Mesenchymal stem cell (in vitro differentiated cells and primary cell): ENCODE data around the gene ADPRH.

ENCODE experiments used
- DNase-seq: peaks from one replicate; pipeline ENCODE4 v3.0.0-alpha.2; 2013
- H2AFZ ChIP-seq: one replicate; pipeline ENCODE4 v1.6.1; 2013; ENCODE audit warnings: low read depth, mild to moderate bottlenecking, control low read depth, inconsistent platforms, low read length, moderate library complexity
- H2AK5ac ChIP-seq: 2 replicates; pipeline ENCODE4 v1.6.1; 2013; ENCODE audit warnings: low read length, moderate library complexity, mild to moderate bottlenecking, inconsistent platforms; ENCODE audit not compliant: severe bottlenecking
- H2BK120ac ChIP-seq: one replicate; pipeline ENCODE4 v1.6.1; 2013; ENCODE audit warnings: low read depth, mild to moderate bottlenecking, inconsistent platforms, low read length, moderate library complexity
- H2BK12ac ChIP-seq, 2 experiments: one replicate each; pipeline ENCODE4 v1.6.1; 2013; ENCODE audit warnings: inconsistent platforms in 2 of 2, low read length in 2 of 2, mild to moderate bottlenecking in 2 of 2, moderate library complexity in 2 of 2, control low read depth in 1 of 2
- H2BK15ac ChIP-seq: one replicate; pipeline ENCODE4 v1.6.1; 2013; ENCODE audit warnings: mild to moderate bottlenecking, low read depth, inconsistent platforms; ENCODE audit not compliant: poor library complexity, severe bottlenecking
- H2BK5ac ChIP-seq: 2 replicates; pipeline ENCODE4 v1.6.1; 2013; ENCODE audit warnings: low read depth, mild to moderate bottlenecking, low read length, control low read depth, inconsistent platforms; ENCODE audit not compliant: poor library complexity, severe bottlenecking
- H3K14ac ChIP-seq, 2 experiments: one replicate each; pipeline ENCODE4 v1.6.1; 2013; ENCODE audit warnings: inconsistent platforms in 2 of 2, low read length in 2 of 2, control low read depth in 1 of 2, mild to moderate bottlenecking in 1 of 2, moderate library complexity in 1 of 2
- H3K18ac ChIP-seq, 2 experiments: one replicate each; pipeline ENCODE4 v1.6.1; 2013; ENCODE audit warnings: inconsistent platforms in 2 of 2, low read length in 2 of 2, control low read depth in 1 of 2, low read depth in 1 of 2, mild to moderate bottlenecking in 1 of 2
- H3K23ac ChIP-seq, 2 experiments: one replicate each; pipeline ENCODE4 v1.6.1; 2013; ENCODE audit warnings: inconsistent platforms in 2 of 2, low read length in 2 of 2, mild to moderate bottlenecking in 2 of 2, moderate library complexity in 2 of 2, control low read depth in 1 of 2
- H3K27ac ChIP-seq: 2 replicates; pipeline ENCODE4 v1.5.1; 2013; ENCODE audit warnings: mild to moderate bottlenecking, moderate library complexity, low read length, control low read depth, inconsistent platforms; ENCODE audit not compliant: poor library complexity, severe bottlenecking
- H3K27me3 ChIP-seq, 2 experiments: 2 replicates each; pipeline versions ENCODE4 v1.6.1 to v1.7.0; 2013; ENCODE audit warnings: low read length in 2 of 2, mild to moderate bottlenecking in 2 of 2, moderate library complexity in 2 of 2, control low read depth in 1 of 2, inconsistent platforms in 1 of 2; ENCODE audit not compliant: control insufficient read depth in 1 of 2, insufficient read depth in 1 of 2
- H3K36me3 ChIP-seq, 2 experiments: 2 replicates each; pipeline versions ENCODE4 v1.6.1 to v1.7.0; 2013; ENCODE audit warnings: low read length in 2 of 2, control low read depth in 1 of 2, inconsistent platforms in 1 of 2, low read depth in 1 of 2, mild to moderate bottlenecking in 1 of 2; ENCODE audit not compliant: insufficient read depth in 2 of 2, control insufficient read depth in 1 of 2
- H3K4ac ChIP-seq, 2 experiments: one replicate each; pipeline ENCODE4 v1.6.1; 2013; ENCODE audit warnings: inconsistent platforms in 2 of 2, low read length in 2 of 2, mild to moderate bottlenecking in 2 of 2, moderate library complexity in 2 of 2, control low read depth in 1 of 2, low read depth in 1 of 2
- H3K4me1 ChIP-seq: 2 replicates; pipeline ENCODE4 v1.6.1; 2013; ENCODE audit warnings: low read depth, low read length, control low read depth; ENCODE audit not compliant: control insufficient read depth, insufficient read depth
- H3K4me2 ChIP-seq: 2 replicates; pipeline ENCODE4 v1.6.1; 2013; ENCODE audit warnings: low read length, mild to moderate bottlenecking, inconsistent platforms; ENCODE audit not compliant: poor library complexity, severe bottlenecking
- H3K4me3 ChIP-seq, 2 experiments: 2 replicates each; pipeline versions ENCODE4 v1.5.1 to v1.7.0; 2013; ENCODE audit warnings: low read length in 2 of 2, mild to moderate bottlenecking in 2 of 2, control low read depth in 1 of 2, low read depth in 1 of 2; ENCODE audit not compliant: insufficient read depth in 1 of 2
- H3K79me1 ChIP-seq: replicated peaks from 2 replicates; pipeline ENCODE4 v1.6.1; 2013; ENCODE audit warnings: mild to moderate bottlenecking, control low read depth, low read length, inconsistent platforms; ENCODE audit not compliant: poor library complexity, severe bottlenecking
- H3K9ac ChIP-seq: 2 replicates; pipeline ENCODE4 v1.7.0; 2013; ENCODE audit warnings: mild to moderate bottlenecking, low read length, moderate library complexity
- H3K9me3 ChIP-seq: 2 replicates; pipeline ENCODE4 v1.7.0; 2013; ENCODE audit warnings: mild to moderate bottlenecking, low read length; ENCODE audit not compliant: control insufficient read depth
- H4K8ac ChIP-seq: one replicate; pipeline ENCODE4 v1.6.1; 2013; ENCODE audit warnings: inconsistent platforms, mild to moderate bottlenecking, low read length, moderate library complexity
- H4K91ac ChIP-seq: one replicate; pipeline ENCODE4 v1.6.1; 2013; ENCODE audit warnings: mild to moderate bottlenecking, low read length, inconsistent platforms
- WGBS: methylation state at CpG from one replicate; pipeline ENCODE4 v1.1.7; 2013; ENCODE audit warnings: mixed read lengths; 5-methylcytosine and 5-hydroxymethylcytosine counted together

ADPRH gene

GRCh38 chr3:119589102-119589773 lies 9.9 kb downstream of the ADPRH start:
- no peak overlapping the region for H4K91ac ChIP-seq
- H3K4me1 ChIP-seq = peaks cover 2% of the 10 kb centered on the region
- no peak overlapping the region for H2AK5ac ChIP-seq
- H2AFZ ChIP-seq = no peak overlapping the region
- H3K27ac ChIP-seq = no peak overlapping the region
- no peak overlapping the region for H3K4me2 ChIP-seq
- H3K14ac ChIP-seq = no peak overlapping the region
- H3K27me3 ChIP-seq = no peaks in the 10 kb centered on the region
- no peak overlapping the region for H3K23ac ChIP-seq
- H3K4me3 ChIP-seq = no peak overlapping the region
- H3K18ac ChIP-seq = no peak overlapping the region
- H3K79me1 ChIP-seq = no peaks in the 10 kb centered on the region
- WGBS = 52% methylated on average over 4 of the region's 6 CpGs
- no peak overlapping the region for H3K4ac ChIP-seq
- no peak for DNase-seq
- H2BK15ac ChIP-seq = no peak overlapping the region
- no peak overlapping the region for H2BK12ac ChIP-seq
- peaks cover 4 to 7% of the 10 kb centered on the region in 2 experiments for H3K36me3 ChIP-seq
- H3K9me3 ChIP-seq = no peaks in the 10 kb centered on the region
- H2BK5ac ChIP-seq = no peak overlapping the region
- H3K9ac ChIP-seq = no peak overlapping the region
- no peak overlapping the region for H2BK120ac ChIP-seq
- no peak overlapping the region for H4K8ac ChIP-seq

GRCh38 chr3:119590706-119591105 lies 11.4 kb downstream of the ADPRH start:
- WGBS = 100% methylated on average over 1 of the region's 1 CpG
- Histone ChIP-seq H3K23ac (no peak overlapping the region), H2AFZ (no peak overlapping the region)

GRCh38 chr3:119592861-119593260 lies 13.6 kb downstream of the ADPRH start:
- no peak overlapping the region for H3K14ac ChIP-seq
- H2BK15ac ChIP-seq = no peak overlapping the region
- no peak overlapping the region for H3K4me2 ChIP-seq
- no peaks in the 10 kb centered on the region for H3K27me3 ChIP-seq
- H3K18ac ChIP-seq = no peak overlapping the region
- no peak for DNase-seq
- H3K27ac ChIP-seq = no peak overlapping the region
- H2BK120ac ChIP-seq = no peak overlapping the region
- no peak overlapping the region for H3K4ac ChIP-seq
- H3K9ac ChIP-seq = no peak overlapping the region
- no peak overlapping the region for H2BK5ac ChIP-seq
- H3K9me3 ChIP-seq = no peaks in the 10 kb centered on the region
- no peak overlapping the region for H3K23ac ChIP-seq
- H3K4me3 ChIP-seq = no peak overlapping the region
- H3K79me1 ChIP-seq = no peaks in the 10 kb centered on the region
- peaks cover 13% of the 10 kb centered on the region for H3K4me1 ChIP-seq
- no peak overlapping the region for H2BK12ac ChIP-seq
- no peak overlapping the region for H2AFZ ChIP-seq
- no peaks in the 10 kb centered on the region for H3K36me3 ChIP-seq
- 100% methylated on average over 1 of the region's 1 CpG for WGBS
- no peak overlapping the region for H2AK5ac ChIP-seq
- no peak overlapping the region for H4K8ac ChIP-seq
- H4K91ac ChIP-seq = no peak overlapping the region

More at GRCh38 chr3:119590706-119591105, 11.4 kb downstream of the ADPRH start:
- Histone ChIP-seq H3K79me1 (no peaks in the 10 kb centered on the region), H3K4me1 (peaks cover 5% of the 10 kb centered on the region), H3K4ac (no peak overlapping the region), H3K27ac (no peak overlapping the region), H3K36me3 (peaks cover 4 to 7% of the 10 kb centered on the region in 2 experiments), H3K14ac (no peak overlapping the region), H3K4me2 (no peak overlapping the region), H3K9ac (no peak overlapping the region), H2BK15ac (no peak overlapping the region), H4K8ac (no peak overlapping the region), H3K4me3 (no peak overlapping the region), H2AK5ac (no peak overlapping the region), H3K27me3 (no peaks in the 10 kb centered on the region), H3K18ac (no peak overlapping the region), H2BK120ac (no peak overlapping the region), H2BK12ac (no peak overlapping the region), H2BK5ac (no peak overlapping the region), H3K9me3 (no peaks in the 10 kb centered on the region), H4K91ac (no peak overlapping the region)
- DNase-seq = no peak

- no peak overlapping the region for H3K4me2 ChIP-seq
- H3K9ac ChIP-seq = no peak overlapping the region
- DNase-seq = no peak
- peaks cover 15% of the 10 kb centered on the region for H3K4me1 ChIP-seq
- no peak overlapping the region for H2BK12ac ChIP-seq
- H3K4me3 ChIP-seq = no peak overlapping the region
- H4K91ac ChIP-seq = no peak overlapping the region
- H2AFZ ChIP-seq = no peak overlapping the region
- H3K18ac ChIP-seq = no peak overlapping the region
- H3K9me3 ChIP-seq = no peaks in the 10 kb centered on the region
- no peak overlapping the region for H3K14ac ChIP-seq
- no peak overlapping the region for H3K23ac ChIP-seq
- no peak overlapping the region for H2BK120ac ChIP-seq
- no peak overlapping the region for H3K4ac ChIP-seq
- H2BK5ac ChIP-seq = no peak overlapping the region
- no peaks in the 10 kb centered on the region for H3K27me3 ChIP-seq
- H3K79me1 ChIP-seq = peaks cover 2% of the 10 kb centered on the region
- H3K27ac ChIP-seq = no peak overlapping the region
- WGBS = 88% methylated on average over 5 of the region's 5 CpGs
- H3K36me3 ChIP-seq = no peaks in the 10 kb centered on the region
- H2BK15ac ChIP-seq = no peak overlapping the region
- no peak overlapping the region for H2AK5ac ChIP-seq
- no peak overlapping the region for H4K8ac ChIP-seq
Measured at GRCh38 chr3:119594066-119594465, 14.8 kb downstream of the ADPRH start.
